IMR-90 (cell line): Measurements from ENCODE around the gene ACTBL2. TPM values are rescaled to one million over a fixed set of nuclear protein-coding genes. Genes with fewer than 3 reads are reported as not detected.

Source experiments
- ATAC-seq: fragments of 200-7000 bp; cut with Tn5 transposase; 2 replicates; pipeline ENCODE4 v1.9.1; 2020; ENCODE audit warnings: low read depth, mild to moderate bottlenecking, moderate library complexity
- BruUV-seq: library from RNA; stranded (reverse); fragments of 400-500 nt; replicated peaks from 2 replicates; lab custom pipeline; 2021; lab: Mats Ljungman, UMichigan
- CTCF ChIA-PET: fragments of 300-600 bp; formaldehyde crosslinking; extraction: SDS; loops from one replicate; lab custom pipeline; 2021; ENCODE audit warnings: antibody characterized with exemption; lab: Yijun Ruan, JAX
- POLR2A ChIA-PET: fragments of 300-600 bp; sonication (Branson Sonifier 250); formaldehyde crosslinking; loops from one replicate; lab custom pipeline; 2022; ENCODE audit warnings: antibody characterized with exemption; ENCODE audit not compliant: unreplicated experiment; lab: Charles Lee
- DNase-seq: peaks from one replicate; pipeline ENCODE4 v3.0.0; 2013
- H2AFZ ChIP-seq: replicated peaks from 2 replicates; pipeline ENCODE3; 2013; ENCODE audit warnings: low read length, mild to moderate bottlenecking; ENCODE audit not compliant: poor library complexity
- H2AK5ac ChIP-seq: 2 replicates; pipeline ENCODE4 v1.6.1; 2013; ENCODE audit warnings: low read depth, low read length, inconsistent platforms
- H2AK9ac ChIP-seq: replicated peaks from 2 replicates; pipeline ENCODE3; 2013; ENCODE audit warnings: mild to moderate bottlenecking, low read depth, low read length, moderate library complexity; ENCODE audit not compliant: poor library complexity
- H2BK120ac ChIP-seq: 2 replicates; pipeline ENCODE4 v1.6.1; 2013; ENCODE audit warnings: low read depth, low read length, inconsistent platforms
- H2BK15ac ChIP-seq: 3 replicates; pipeline ENCODE4 v1.6.1; 2013; ENCODE audit warnings: low read depth, low read length, inconsistent platforms
- H2BK20ac ChIP-seq: 2 replicates; pipeline ENCODE4 v1.6.1; 2013; ENCODE audit warnings: low read depth, mild to moderate bottlenecking, inconsistent platforms, low read length, moderate library complexity
- H2BK5ac ChIP-seq: 2 replicates; pipeline ENCODE4 v1.6.1; 2013; ENCODE audit warnings: mild to moderate bottlenecking, low read depth, low read length, inconsistent platforms; ENCODE audit not compliant: poor library complexity, severe bottlenecking
- H3K14ac ChIP-seq: replicated peaks from 2 replicates; pipeline ENCODE4 v1.6.1; 2013; ENCODE audit warnings: low read depth, low read length, inconsistent platforms
- H3K18ac ChIP-seq: 2 replicates; pipeline ENCODE4 v1.6.1; 2013; ENCODE audit warnings: low read depth, low read length, control low read depth
- H3K23ac ChIP-seq: 2 replicates; pipeline ENCODE4 v1.6.1; 2013; ENCODE audit warnings: low read depth, low read length, inconsistent platforms
- H3K27ac ChIP-seq: 2 replicates; pipeline ENCODE4 v1.5.1; 2013; ENCODE audit warnings: mild to moderate bottlenecking, control low read depth, low read length; ENCODE audit not compliant: insufficient read depth
- H3K27me3 ChIP-seq: 2 replicates; pipeline ENCODE4 v1.6.1; 2013; ENCODE audit warnings: low read length; ENCODE audit not compliant: control insufficient read depth, insufficient read depth
- H3K36me3 ChIP-seq: 2 replicates; pipeline ENCODE4 v1.6.1; 2013; ENCODE audit warnings: low read length, mixed read lengths; ENCODE audit not compliant: control insufficient read depth, insufficient read depth
- H3K4ac ChIP-seq: 2 replicates; pipeline ENCODE4 v1.6.1; 2013; ENCODE audit warnings: low read depth, low read length, inconsistent platforms
- H3K4me1 ChIP-seq: 2 replicates; pipeline ENCODE4 v1.6.1; 2013; ENCODE audit warnings: low read length, mixed read lengths; ENCODE audit not compliant: control insufficient read depth, insufficient read depth
- H3K4me2 ChIP-seq: 2 replicates; pipeline ENCODE4 v1.6.1; 2013; ENCODE audit warnings: low read depth, mild to moderate bottlenecking, control low read depth, low read length, moderate library complexity
- H3K4me3 ChIP-seq: 2 replicates; pipeline ENCODE4 v1.5.1; 2013; ENCODE audit warnings: low read depth, mild to moderate bottlenecking, control low read depth, low read length, moderate library complexity; ENCODE audit not compliant: insufficient read depth
- H3K56ac ChIP-seq: 2 replicates; pipeline ENCODE4 v1.6.1; 2013; ENCODE audit warnings: low read length, inconsistent platforms; ENCODE audit not compliant: insufficient read depth; ENCODE audit errors: extremely low read depth
- H3K79me1 ChIP-seq, 2 experiments: 2 replicates each; pipeline ENCODE4 v1.6.1; 2013; ENCODE audit warnings: low read length in 2 of 2, inconsistent platforms in 1 of 2, low read depth in 1 of 2
- H3K9ac ChIP-seq: 2 replicates; pipeline ENCODE4 v1.6.1; 2013; ENCODE audit warnings: low read depth, low read length, control low read depth
- H3K9me1 ChIP-seq: 2 replicates; pipeline ENCODE4 v1.6.1; 2013; ENCODE audit warnings: low read length, inconsistent platforms; ENCODE audit not compliant: insufficient read depth
- H3K9me3 ChIP-seq: 2 replicates; pipeline ENCODE4 v1.6.1; 2013; ENCODE audit warnings: low read length; ENCODE audit not compliant: control insufficient read depth, insufficient read depth
- H4K20me1 ChIP-seq: 2 replicates; pipeline ENCODE4 v1.6.1; 2013; ENCODE audit warnings: low read length, inconsistent platforms; ENCODE audit not compliant: insufficient read depth
- H4K5ac ChIP-seq: 2 replicates; pipeline ENCODE4 v1.6.1; 2013; ENCODE audit warnings: mild to moderate bottlenecking, low read depth, low read length, control low read depth
- H4K8ac ChIP-seq, 2 experiments: 2 replicates each; pipeline ENCODE4 v1.6.1; 2013; ENCODE audit warnings: low read depth in 2 of 2, low read length in 2 of 2, control low read depth in 1 of 2, inconsistent platforms in 1 of 2
- H4K91ac ChIP-seq: 2 replicates; pipeline ENCODE4 v1.6.1; 2013; ENCODE audit warnings: low read depth, low read length, inconsistent platforms; ENCODE audit not compliant: insufficient read depth
- FOS ChIP-seq: fragments of 150-350 bp; IDR thresholded peaks from 2 replicates; pipeline ENCODE4 v1.6.1; 2016; ENCODE audit warnings: low read depth, low read length
- RFX5 ChIP-seq: IDR thresholded peaks from 2 replicates; pipeline ENCODE4 v1.8.0; 2012; ENCODE audit warnings: low read depth, mild to moderate bottlenecking, low read length, moderate library complexity
- SMC3 ChIP-seq: fragments of 150-350 bp; IDR thresholded peaks from 2 replicates; pipeline ENCODE4 v1.6.1; 2016; ENCODE audit warnings: low read depth, mild to moderate bottlenecking, antibody characterized with exemption, low read length, moderate library complexity
- dilution Hi-C: fragments of 300-500 bp; cut with HindIII; formaldehyde crosslinking; loops from one replicate; pipeline ENCODE4 v1.14.3; 2018; ENCODE audit warnings: low sequenced_read_pairs; ENCODE audit not compliant: unreplicated experiment
- in situ Hi-C: fragments of 300-500 bp; cut with MboI; formaldehyde crosslinking; loops from 3 replicates; pipeline ENCODE4 v1.14.3; 2019; ENCODE audit warnings: low sequenced_read_pairs, inconsistent platforms, mixed read lengths
- intact Hi-C: fragments of 100-400 bp; cut with micrococcal nuclease; formaldehyde crosslinking; loops from 2 replicates; pipeline ENCODE4 v1.10.0; 2022
- polyA plus RNA-seq, 3 experiments: library from polyadenylated mRNA; depleted of rRNA; stranded (reverse); fragments of >200 nt; gene quantifications; 2 replicates each; pipeline ENCODE4 v1.2.3, GENCODE V29; 2012; ENCODE audit warnings: low replicate concordance in 1 of 3
- total RNA-seq: library from RNA; depleted of rRNA; stranded (reverse); fragments of >200 nt; gene quantifications from 2 replicates; pipeline ENCODE4 v1.2.3, GENCODE V29; 2012

ACTBL2 gene
- total and polyA plus RNA-seq, 2 of the 4 experiments (the other 2 are of a cell fraction): 0.29 to 1.6 TPM

GRCh38 chr5:57497733-57498132 is 15.1 kb upstream of the ACTBL2 start:
- Histone ChIP-seq H3K27ac (no peak overlapping the region), H2AK5ac (no peak overlapping the region), H2BK20ac (0 out of 2 replicates have a peak overlapping the region, but pooled peaks have one; percentile 26), H2BK120ac (peak overlapping the region; percentile 98; the same call in 1 of the 2 replicates), H3K4me3 (no peak overlapping the region), H3K23ac (no peak overlapping the region), H4K8ac (no peak overlapping the region), H2BK15ac (no peak overlapping the region), H4K5ac (no peak overlapping the region), H4K91ac (no peak overlapping the region), H2AK9ac (no peak overlapping the region), H3K4me2 (no peak overlapping the region), H3K9ac (no peak overlapping the region), H3K9me1 (peaks cover 11% of the 10 kb centered on the region), H3K79me1 (0 out of 4 replicates have a peak, but pooled peaks cover 0 to 2% of the 10 kb centered on the region in 2 experiments), H2BK5ac (no peak overlapping the region), H3K56ac (no peak overlapping the region), H2AFZ (no peak overlapping the region), H3K27me3 (no peaks in the 10 kb centered on the region), H3K4me1 (peaks cover 21% of the 10 kb centered on the region), H3K36me3 (no peaks in the 10 kb centered on the region), H3K14ac (no peak overlapping the region), H3K9me3 (no peaks in the 10 kb centered on the region), H3K4ac (no peak overlapping the region), H4K20me1 (no peaks in the 10 kb centered on the region), H3K18ac (no peak overlapping the region)
- DNase-seq: no peak
- in situ Hi-C loops: no loop called here
- dilution Hi-C loops: no loop called here
- ChIA-PET CTCF (interaction anchor here (3.0 kb wide), 1 partner anchor 279 kb away, joined by 34 read pairs; no protein-coding TSS in a partner anchor), POLR2A (interaction anchor here (0.6 kb wide), 1 partner anchor 178 kb away, joined by 3 read pairs; no protein-coding TSS in a partner anchor)
- TF ChIP-seq RFX5 (no peak), SMC3 (no peak), FOS (no peak)
- ATAC-seq: no peak
- BruUV-seq: no TSS peak
- intact Hi-C loops: loop anchor here (2.0 to 5.0 kb wide), 2 partner anchors 391 to 690 kb away; no protein-coding TSS in a partner anchor
